GM12891 (cell line): ENCODE data around the gene FAM216B.

Source experiments
- POLR2A ChIP-seq: IDR thresholded peaks from 2 replicates; pipeline ENCODE4 v1.6.1; 2011; ENCODE audit warnings: low read depth, low read length, control low read depth
- POLR2AphosphoS5 ChIP-seq: IDR thresholded peaks from 2 replicates; pipeline ENCODE4 v1.6.1; 2011; ENCODE audit warnings: low read depth, low read length, control low read depth
- TAF1 ChIP-seq: IDR thresholded peaks from 2 replicates; pipeline ENCODE4 v1.6.1; 2011; ENCODE audit warnings: low read depth, low read length, control low read depth

GRCh38 chr13:42788601-42789000 is 7.2 kb downstream of the FAM216B start:
- TF ChIP-seq POLR2A, result no peak
- TF ChIP-seq POLR2AphosphoS5, result no peak
- TF ChIP-seq TAF1, result no peak
